Measurements from ENCODE around the gene RPS4Y1. TPM values are rescaled to one million over a fixed set of nuclear protein-coding genes. Genes with fewer than 3 reads are reported as not detected.
"Not testable (repeated sequence)": the region's sequence is repeated elsewhere in the genome, so short reads cannot be mapped to it uniquely, and the experiment has no call there.

The RPS4Y1 gene
- total RNA-seq, result 100 to 1,000 TPM; 242 to 280 TPM

GRCh38 chrY:2841471-2841893 lies at the start of gene RPS4Y1:
TSS of gene RPS4Y1 (plus strand) at chrY:2841602. CDS start at chrY:2841625, 23 bp downstream.
- Mint-ChIP-seq H3K27me3 (no peaks in the 10 kb centered on the region), H3K9me3 (no peaks in the 10 kb centered on the region), H3K4me3 (peak within 1 kb of the TSS; percentile 87), H3K4me1 (peaks cover 26% of the 10 kb centered on the region), H3K36me3 (ENCODE audit: low read depth) (peaks cover 54% of the 10 kb centered on the region), H3K27ac (peak within 1 kb of the TSS; percentile 90)
- peak; percentile 88 for ATAC-seq (replicated peaks)

- Mint-ChIP-seq H3K9me3 (no peaks in the 10 kb centered on the region), H3K27ac (no peak overlapping the region)
- ATAC-seq (replicated peaks), result no peak
These were observed 44.4 kb upstream of the RPS4Y1 start for GRCh38 chrY:2796977-2797523.

GRCh38 chrY:2797991-2798390 lies 43.4 kb upstream of the RPS4Y1 start:
- no peak overlapping the region for H3K4me3 Mint-ChIP-seq
- no peak for ATAC-seq (replicated peaks)
- H3K27me3 Mint-ChIP-seq, result no peaks in the 10 kb centered on the region
- H3K4me1 Mint-ChIP-seq, result no peaks in the 10 kb centered on the region
- H3K27ac Mint-ChIP-seq, result no peak overlapping the region
- H3K36me3 Mint-ChIP-seq (ENCODE audit: low read depth), result no peaks in the 10 kb centered on the region
- no peaks in the 10 kb centered on the region for H3K9me3 Mint-ChIP-seq

More at GRCh38 chrY:2796977-2797523, 44.4 kb upstream of the RPS4Y1 start:
- no peaks in the 10 kb centered on the region for H3K4me1 Mint-ChIP-seq
- no peaks in the 10 kb centered on the region for H3K36me3 Mint-ChIP-seq (ENCODE audit: low read depth)
- no peak overlapping the region for H3K4me3 Mint-ChIP-seq
- H3K27me3 Mint-ChIP-seq, result peaks cover 3% of the 10 kb centered on the region

GRCh38 chrY:2800246-2800645 lies 41.2 kb upstream of the RPS4Y1 start:
- no peaks in the 10 kb centered on the region for H3K4me1 Mint-ChIP-seq

GRCh38 chrY:2817146-2817896 lies 24.1 kb upstream of the RPS4Y1 start:
- not testable (repeated sequence) for H3K4me3 Mint-ChIP-seq; ATAC-seq (replicated peaks); H3K27ac Mint-ChIP-seq; H3K36me3 Mint-ChIP-seq (ENCODE audit: low read depth); H3K9me3 Mint-ChIP-seq; H3K27me3 Mint-ChIP-seq; H3K4me1 Mint-ChIP-seq

More at GRCh38 chrY:2800246-2800645, 41.2 kb upstream of the RPS4Y1 start:
- Mint-ChIP-seq H3K4me3 (no peak overlapping the region), H3K27ac (no peak overlapping the region), H3K9me3 (no peaks in the 10 kb centered on the region), H3K36me3 (ENCODE audit: low read depth) (no peaks in the 10 kb centered on the region), H3K27me3 (peaks cover 3% of the 10 kb centered on the region)
- no peak for ATAC-seq (replicated peaks)

GRCh38 chrY:2824471-2824870 lies 16.9 kb upstream of the RPS4Y1 start:
- no peak overlapping the region for H3K4me3 Mint-ChIP-seq
- no peak overlapping the region for H3K27ac Mint-ChIP-seq
- ATAC-seq (replicated peaks), result no peak
- no peaks in the 10 kb centered on the region for H3K9me3 Mint-ChIP-seq
- H3K27me3 Mint-ChIP-seq, result peaks cover 6% of the 10 kb centered on the region
- no peaks in the 10 kb centered on the region for H3K4me1 Mint-ChIP-seq
- no peaks in the 10 kb centered on the region for H3K36me3 Mint-ChIP-seq (ENCODE audit: low read depth)

- Mint-ChIP-seq H3K27me3 (peaks cover 11% of the 10 kb centered on the region), H3K36me3 (ENCODE audit: low read depth) (no peaks in the 10 kb centered on the region), H3K9me3 (peaks cover 4% of the 10 kb centered on the region), H3K4me1 (no peaks in the 10 kb centered on the region), H3K27ac (no peak overlapping the region), H3K4me3 (no peak overlapping the region)
- ATAC-seq (replicated peaks), result no peak
These were observed 12.9 kb upstream of the RPS4Y1 start for GRCh38 chrY:2828497-2828896.

GRCh38 chrY:2835230-2835629 lies 6.2 kb upstream of the RPS4Y1 start:
- ATAC-seq (replicated peaks), result no peak
- H3K4me1 Mint-ChIP-seq, result no peaks in the 10 kb centered on the region
- H3K27ac Mint-ChIP-seq, result no peak overlapping the region
- no peak overlapping the region for H3K4me3 Mint-ChIP-seq
- no peaks in the 10 kb centered on the region for H3K36me3 Mint-ChIP-seq (ENCODE audit: low read depth)
- peaks cover 4% of the 10 kb centered on the region for H3K9me3 Mint-ChIP-seq
- H3K27me3 Mint-ChIP-seq, result peaks cover 16% of the 10 kb centered on the region

GRCh38 chrY:2837078-2837477 lies 4.3 kb upstream of the RPS4Y1 start:
- no peak for ATAC-seq (replicated peaks)
- no peaks in the 10 kb centered on the region for H3K4me1 Mint-ChIP-seq

GRCh38 chrY:2837932-2838331 lies 3.5 kb upstream of the RPS4Y1 start:
- peaks cover 7% of the 10 kb centered on the region for H3K27me3 Mint-ChIP-seq
- H3K27ac Mint-ChIP-seq, result no peak overlapping the region
- peaks cover 19% of the 10 kb centered on the region for H3K36me3 Mint-ChIP-seq (ENCODE audit: low read depth)
- peaks cover 6% of the 10 kb centered on the region for H3K4me1 Mint-ChIP-seq
- H3K4me3 Mint-ChIP-seq, result no peak overlapping the region
- H3K9me3 Mint-ChIP-seq, result no peaks in the 10 kb centered on the region
- ATAC-seq (replicated peaks), result no peak

More at GRCh38 chrY:2837078-2837477, 4.3 kb upstream of the RPS4Y1 start:
- H3K27ac Mint-ChIP-seq, result no peak overlapping the region
- peaks cover 7% of the 10 kb centered on the region for H3K27me3 Mint-ChIP-seq
- H3K9me3 Mint-ChIP-seq, result no peaks in the 10 kb centered on the region
- peaks cover 10% of the 10 kb centered on the region for H3K36me3 Mint-ChIP-seq (ENCODE audit: low read depth)
- H3K4me3 Mint-ChIP-seq, result no peak overlapping the region

GRCh38 chrY:2846791-2847190 lies 5.4 kb downstream of the RPS4Y1 start:
- no peaks in the 10 kb centered on the region for H3K9me3 Mint-ChIP-seq
- ATAC-seq (replicated peaks), result no peak
- peaks cover 53% of the 10 kb centered on the region for H3K4me1 Mint-ChIP-seq
- H3K27me3 Mint-ChIP-seq, result no peaks in the 10 kb centered on the region
- H3K36me3 Mint-ChIP-seq (ENCODE audit: low read depth), result peaks cover 100% of the 10 kb centered on the region
- peak overlapping the region; percentile 58 for H3K27ac Mint-ChIP-seq
- H3K4me3 Mint-ChIP-seq, result peak overlapping the region; percentile 64

GRCh38 chrY:2848384-2848783 lies 7.0 kb downstream of the RPS4Y1 start:
- peak overlapping the region; percentile 64 for H3K4me3 Mint-ChIP-seq
- peak; percentile 70 for ATAC-seq (replicated peaks)
- no peaks in the 10 kb centered on the region for H3K27me3 Mint-ChIP-seq
- H3K4me1 Mint-ChIP-seq, result peaks cover 47% of the 10 kb centered on the region
- peaks cover 100% of the 10 kb centered on the region for H3K36me3 Mint-ChIP-seq (ENCODE audit: low read depth)
- no peaks in the 10 kb centered on the region for H3K9me3 Mint-ChIP-seq
- H3K27ac Mint-ChIP-seq, result peak overlapping the region; percentile 88

GRCh38 chrY:2849368-2849767 lies 8.0 kb downstream of the RPS4Y1 start:
- peak overlapping the region; percentile 19 for H3K4me3 Mint-ChIP-seq
- H3K36me3 Mint-ChIP-seq (ENCODE audit: low read depth), result peaks cover 100% of the 10 kb centered on the region
- peak overlapping the region; percentile 75 for H3K27ac Mint-ChIP-seq
- H3K4me1 Mint-ChIP-seq, result peaks cover 42% of the 10 kb centered on the region
- peak; percentile 34 for ATAC-seq (replicated peaks)
- H3K9me3 Mint-ChIP-seq, result no peaks in the 10 kb centered on the region
- H3K27me3 Mint-ChIP-seq, result no peaks in the 10 kb centered on the region

GRCh38 chrY:2854145-2854774 lies 12.9 kb downstream of the RPS4Y1 start:
- Mint-ChIP-seq H3K4me1 (peaks cover 39% of the 10 kb centered on the region), H3K9me3 (no peaks in the 10 kb centered on the region)

GRCh38 chrY:2857068-2857467 lies 15.7 kb downstream of the RPS4Y1 start:
- H3K4me1 Mint-ChIP-seq, result peaks cover 44% of the 10 kb centered on the region
- H3K36me3 Mint-ChIP-seq (ENCODE audit: low read depth), result peaks cover 100% of the 10 kb centered on the region
- no peaks in the 10 kb centered on the region for H3K27me3 Mint-ChIP-seq
- H3K4me3 Mint-ChIP-seq, result peak overlapping the region; percentile 55
- no peaks in the 10 kb centered on the region for H3K9me3 Mint-ChIP-seq
- peak; percentile 85 for ATAC-seq (replicated peaks)
- peak overlapping the region; percentile 61 for H3K27ac Mint-ChIP-seq

More at GRCh38 chrY:2854145-2854774, 12.9 kb downstream of the RPS4Y1 start:
- H3K36me3 Mint-ChIP-seq (ENCODE audit: low read depth), result peaks cover 100% of the 10 kb centered on the region
- no peaks in the 10 kb centered on the region for H3K27me3 Mint-ChIP-seq
- H3K4me3 Mint-ChIP-seq, result no peak overlapping the region
- no peak overlapping the region for H3K27ac Mint-ChIP-seq
- no peak for ATAC-seq (replicated peaks)

Data from activated T-helper 17 cell treated with anti-CD3 and anti-CD28 coated beads, Interleukin-2, amount 50 U/mL, for 72 hours (primary cell).